NCI-H1694 (cell line): ENCODE measurements around the gene NFIA.

Source experiments
- DNase-seq: peaks from one replicate; lab custom pipeline; 2025; lab: John Stamatoyannopoulos, UW

Gene NFIA

DNA sequence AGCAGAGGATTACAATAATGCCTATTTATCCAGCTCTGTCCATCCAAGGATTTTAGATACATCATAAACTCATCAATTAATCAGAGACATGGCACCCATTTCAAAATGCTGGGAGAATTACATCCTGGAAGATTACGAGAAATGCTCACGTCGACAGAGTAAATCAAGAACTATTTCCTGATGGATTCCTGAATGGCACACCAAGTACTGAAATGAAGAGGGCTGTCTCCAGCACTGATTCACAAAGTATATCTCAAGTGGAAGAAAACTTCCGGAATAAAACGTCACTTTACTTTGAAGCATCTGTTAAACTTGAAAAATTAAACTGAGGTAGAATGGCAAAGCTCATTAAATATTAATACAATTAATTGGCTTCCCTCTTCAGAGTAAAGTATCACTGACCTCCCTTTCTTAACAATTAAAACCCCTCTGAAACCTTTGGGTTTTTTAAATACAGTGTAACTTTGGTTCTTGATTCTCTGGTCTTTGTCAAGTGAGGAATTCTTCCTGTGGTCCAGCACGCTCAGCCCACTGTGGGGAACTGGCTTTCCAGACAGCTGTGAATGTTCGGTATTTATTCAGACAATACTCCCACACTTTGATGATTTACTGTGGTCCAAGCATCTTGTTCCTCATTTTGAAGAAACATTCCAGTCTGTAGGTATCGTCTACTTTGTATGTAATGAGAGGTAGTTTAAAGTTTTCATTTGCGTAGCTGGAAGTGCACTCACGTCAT is 288.0 kb downstream of the NFIA start:
- no peak for DNase-seq

DNA sequence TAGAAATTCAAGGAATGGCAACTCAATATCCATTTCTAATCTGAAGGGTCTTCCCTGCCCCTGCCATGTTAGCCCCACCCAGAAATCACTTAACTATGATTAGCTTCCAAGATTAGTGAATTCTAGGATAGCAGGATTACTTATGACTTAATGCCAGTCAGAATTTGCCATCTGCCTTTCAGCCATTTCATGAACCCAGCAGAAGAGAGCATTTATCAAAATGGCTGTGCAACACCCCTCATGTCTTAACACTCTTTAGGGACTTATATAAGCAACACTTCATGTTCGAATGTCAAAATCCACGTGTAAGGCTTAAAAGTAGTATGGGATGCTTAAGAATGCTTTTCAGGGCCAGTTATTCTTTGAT is 288.5 kb downstream of the NFIA start:
- no peak for DNase-seq

GRCh38 chr1:61372944-61373343 is 290.6 kb downstream of the NFIA start:
- no peak for DNase-seq

- no peak for DNase-seq
These were observed 291.8 kb downstream of the NFIA start for GRCh38 chr1:61374156-61374555.

GRCh38 chr1:61375082-61375880 is 292.9 kb downstream of the NFIA start:
- no peak for DNase-seq

DNA sequence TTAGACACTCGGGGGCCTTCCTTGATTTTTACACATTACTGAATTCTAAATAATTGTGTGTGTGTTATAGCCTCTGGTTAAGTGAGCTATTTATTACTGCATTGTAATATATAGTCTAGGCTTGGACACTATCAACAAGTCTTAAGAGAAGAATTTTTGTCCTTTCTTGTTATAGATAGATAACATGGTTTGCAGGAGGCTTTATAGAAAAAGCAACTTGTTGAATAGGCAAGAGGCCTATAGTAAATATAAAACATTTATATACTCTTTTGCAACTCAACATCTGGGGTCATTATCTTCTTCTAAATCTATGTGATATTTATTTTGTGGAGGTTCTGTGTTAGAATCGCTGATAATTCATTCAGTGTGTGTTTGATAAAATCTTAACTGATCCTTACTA is 293.8 kb downstream of the NFIA start:
- DNase-seq, result no peak

DNA sequence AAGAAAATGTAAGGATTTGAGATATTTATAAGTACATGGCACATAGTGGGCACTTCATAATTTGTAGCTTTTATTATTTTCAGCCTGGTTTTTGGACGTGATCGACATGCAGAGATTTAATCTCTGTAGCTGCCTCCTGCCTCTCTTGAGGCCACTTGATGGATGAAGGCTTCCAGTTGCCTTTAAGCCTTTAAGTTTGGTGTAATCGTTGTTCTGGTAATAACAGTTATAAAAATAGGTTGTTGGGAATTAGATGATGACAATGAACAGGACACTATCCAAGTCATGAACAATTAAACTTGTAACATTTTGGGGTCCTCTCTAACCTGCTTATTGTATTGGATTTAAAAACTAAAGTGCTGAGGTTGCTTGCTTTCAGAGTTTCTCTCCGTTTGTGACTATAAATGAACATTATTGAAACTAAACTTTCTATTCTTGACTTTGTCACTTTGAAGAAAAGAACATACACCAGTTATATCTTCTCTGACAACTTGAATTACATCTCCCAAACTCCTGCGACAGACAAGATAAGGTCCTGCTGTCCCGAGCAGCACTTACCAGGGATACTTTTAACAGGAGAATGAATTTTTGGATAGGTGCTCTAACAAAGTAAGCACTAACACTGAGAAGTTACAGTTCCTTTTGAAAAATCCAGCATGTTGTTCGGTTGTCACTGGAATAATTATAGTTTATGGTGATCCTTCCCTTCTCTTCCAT is 295.0 kb downstream of the NFIA start:
- DNase-seq, result no peak

- DNase-seq, result no peak
These were observed 296.3 kb downstream of the NFIA start for GRCh38 chr1:61378494-61379180.

- DNase-seq, result no peak
These were observed 297.3 kb downstream of the NFIA start for GRCh38 chr1:61379693-61380092.

GRCh38 chr1:61380561-61380960 is 298.2 kb downstream of the NFIA start:
- no peak for DNase-seq

GRCh38 chr1:61386323-61386722 is 304.0 kb downstream of the NFIA start:
- no peak for DNase-seq

GRCh38 chr1:61386770-61387169 is 304.4 kb downstream of the NFIA start:
- DNase-seq, result no peak

- DNase-seq, result no peak
These were observed 305.5 kb downstream of the NFIA start for GRCh38 chr1:61387829-61388228.

- DNase-seq, result no peak
These were observed 306.2 kb downstream of the NFIA start for GRCh38 chr1:61388566-61388965.

DNA sequence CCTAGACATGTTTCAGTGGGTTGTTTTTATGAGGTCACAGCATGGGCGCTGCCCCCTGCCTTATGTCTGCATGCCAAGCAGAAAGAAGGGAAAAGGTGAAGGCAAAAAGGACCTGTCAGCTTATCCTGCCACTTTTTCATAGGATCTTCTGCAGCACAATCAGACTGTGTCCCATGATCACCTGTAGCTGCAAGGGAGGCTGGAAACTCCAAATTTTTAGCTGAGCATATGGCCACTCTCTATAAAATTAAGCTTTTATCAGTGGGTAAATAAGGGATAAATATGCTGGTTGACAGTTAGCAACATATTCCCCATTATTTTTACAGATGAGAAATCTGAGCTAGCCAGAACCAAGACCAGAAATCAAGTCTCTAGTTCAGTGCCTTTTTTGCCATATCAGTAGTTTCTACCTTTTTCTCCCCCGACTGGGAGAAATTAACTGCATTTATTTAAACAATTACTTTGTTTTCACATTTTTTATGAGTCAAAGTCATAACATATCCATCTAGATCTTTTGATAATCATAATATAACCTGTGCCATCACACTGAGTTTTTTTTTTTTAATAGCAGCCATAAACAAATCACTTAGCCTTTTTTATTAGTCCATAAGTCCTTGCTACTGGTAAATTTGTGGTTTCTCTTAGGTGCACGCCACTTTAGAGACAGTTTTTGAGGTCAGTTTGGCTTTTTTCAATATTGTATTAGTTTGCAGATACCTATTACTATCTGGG is 307.0 kb downstream of the NFIA start:
- DNase-seq, result no peak

DNA sequence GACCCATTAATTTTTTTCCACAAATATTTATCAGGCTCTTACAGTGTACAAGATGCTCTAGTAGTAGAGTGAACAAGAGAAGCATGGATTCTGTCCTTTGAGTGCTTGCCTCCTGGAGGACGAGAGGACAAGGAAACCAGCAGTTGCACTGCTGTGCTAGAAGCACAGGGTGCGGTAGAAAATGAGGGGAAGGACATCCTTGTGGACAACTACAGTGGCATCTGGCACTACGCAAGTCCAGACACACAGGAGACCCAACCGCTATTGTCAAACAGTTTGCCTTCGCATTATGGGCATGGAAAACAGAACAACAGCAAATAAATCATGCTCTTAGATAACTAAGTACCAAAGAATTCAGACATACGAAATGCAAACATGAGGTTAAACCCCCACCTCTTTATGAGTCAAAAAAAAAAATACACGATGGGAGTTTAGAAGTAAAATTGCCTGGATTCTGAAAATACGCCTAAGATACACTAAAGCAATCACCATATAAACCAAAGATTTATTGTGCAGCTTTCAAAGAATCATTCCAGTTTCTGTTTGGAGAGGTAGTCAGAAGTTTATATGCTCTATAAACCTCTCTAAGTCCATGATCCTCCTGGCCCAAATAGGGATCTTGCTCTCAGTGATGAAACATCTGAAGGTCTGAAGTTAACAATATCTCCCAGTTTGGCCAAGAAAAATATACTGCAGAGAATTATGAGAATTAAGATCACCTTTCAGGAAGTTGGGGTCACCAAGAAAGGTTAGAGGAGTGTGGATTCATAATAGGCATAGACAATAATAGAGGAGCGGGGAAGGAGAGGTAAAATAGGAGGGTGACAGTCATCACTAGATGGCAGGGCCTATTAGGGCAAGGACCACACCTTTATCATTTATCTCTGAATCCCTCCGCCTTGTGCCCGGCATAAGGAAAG is 307.8 kb downstream of the NFIA start:
- no peak for DNase-seq

- no peak for DNase-seq
These were observed 309.4 kb downstream of the NFIA start for GRCh38 chr1:61391730-61392129.

DNA sequence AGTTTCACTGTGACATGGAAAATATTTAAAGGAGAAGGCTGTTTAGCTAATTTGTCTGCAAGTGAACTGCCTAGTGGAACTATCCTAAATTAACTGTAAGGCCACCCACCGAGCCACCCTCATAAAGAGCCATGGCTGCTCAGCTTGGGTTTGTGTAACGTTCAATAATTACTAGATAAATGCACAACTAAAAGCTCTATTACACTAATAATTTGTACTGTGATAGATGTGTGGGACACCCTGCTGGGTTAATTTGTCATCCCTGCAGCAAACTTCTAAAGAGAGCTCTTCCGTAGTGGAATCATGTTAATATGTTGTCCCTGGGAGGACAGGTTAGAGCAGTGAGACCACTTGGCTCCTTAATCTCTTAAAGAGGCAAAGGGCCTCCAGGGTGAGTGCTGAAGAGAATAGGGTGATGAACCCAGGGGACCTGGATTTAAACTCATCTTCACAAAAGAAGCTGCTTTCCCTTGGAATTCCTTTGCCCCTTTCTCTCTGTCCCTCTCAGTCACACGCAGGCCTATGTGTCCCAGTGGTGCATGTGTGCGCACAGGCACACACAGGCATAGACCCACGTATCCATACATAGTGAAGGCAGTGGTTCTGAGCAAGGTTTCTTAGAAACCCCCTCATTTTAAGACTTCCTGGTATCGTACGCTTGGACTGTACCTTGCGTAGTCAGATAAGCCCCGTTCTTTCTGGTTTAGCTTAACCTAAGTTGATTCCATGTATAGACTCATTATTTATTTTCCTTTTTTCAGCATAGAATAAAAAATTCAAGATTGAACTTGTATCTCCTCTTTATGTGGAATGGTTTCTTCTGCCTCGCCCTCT is 310.3 kb downstream of the NFIA start:
- DNase-seq, result no peak

- no peak for DNase-seq
These were observed 311.2 kb downstream of the NFIA start for GRCh38 chr1:61393575-61393974.
